Effector memory CD8-positive, alpha-beta T cell (primary cell): ENCODE measurements around the gene GGTLC3.
"Not testable (repeated sequence)": the region's sequence is repeated elsewhere in the genome, so short reads cannot be mapped to it uniquely, and the experiment has no call there.

Source experiments
- ATAC-seq: fragments of 150-1000 bp; cut with Tn5 transposase; replicated peaks from 2 replicates; pipeline ENCODE4 v1.10.0; 2021; ENCODE audit warnings: mild to moderate bottlenecking, moderate library complexity
- DNase-seq, 3 experiments: peaks; one replicate each; pipeline ENCODE4 v3.0.0; 2021
- H3K27ac Mint-ChIP-seq, 2 donors: one replicate each; pipeline ENCODE4 v1.8.0; 2022; ENCODE audit warnings: mild to moderate bottlenecking in 2 of 2, mixed read lengths in 2 of 2, moderate library complexity in 2 of 2
- H3K27me3 Mint-ChIP-seq, 2 donors: one replicate each; pipeline ENCODE4 v1.8.0; 2022; ENCODE audit warnings: mixed read lengths in 2 of 2
- H3K36me3 Mint-ChIP-seq: one replicate; pipeline ENCODE4 v1.8.0; 2022; ENCODE audit warnings: mild to moderate bottlenecking, moderate library complexity, mixed read lengths; ENCODE audit not compliant: insufficient read depth
- H3K4me1 Mint-ChIP-seq, 2 donors: one replicate each; pipeline ENCODE4 v1.8.0; 2022; ENCODE audit warnings: low read depth in 2 of 2, mixed read lengths in 2 of 2
- H3K4me3 Mint-ChIP-seq, 2 donors: one replicate each; pipeline ENCODE4 v1.8.0; 2022; ENCODE audit warnings: mild to moderate bottlenecking in 2 of 2, mixed read lengths in 2 of 2, moderate library complexity in 2 of 2
- H3K9me3 Mint-ChIP-seq, 2 donors: one replicate each; pipeline ENCODE4 v1.8.0; 2022; ENCODE audit warnings: mixed read lengths in 2 of 2
- total RNA-seq, 9 experiments: gene quantifications; one replicate each; lab custom pipeline; 2026; lab: John Stamatoyannopoulos, UW

The GGTLC3 gene
- 0 reads per million in 9 experiments for total RNA-seq

DNA sequence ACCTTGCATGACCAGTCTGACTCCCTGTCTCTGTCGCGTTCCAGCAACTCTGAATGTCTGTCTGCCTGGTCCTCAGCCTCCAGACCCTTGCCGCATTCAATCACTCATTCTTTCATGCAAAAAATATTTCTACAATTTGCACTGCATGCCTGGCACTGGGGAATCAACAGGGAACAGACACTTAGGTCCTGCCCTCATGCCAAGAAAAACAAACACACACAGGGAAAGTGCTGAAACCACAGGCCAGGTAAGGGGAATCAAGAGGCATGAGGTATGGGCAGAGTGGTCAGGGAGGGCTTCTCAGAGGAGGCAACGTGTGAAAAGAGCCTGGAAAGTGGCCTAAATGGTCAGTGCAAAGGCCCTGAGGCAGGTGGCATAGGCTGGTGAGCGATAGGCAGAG lies at the start of gene GGTLC3:
GGTLC3 (minus strand) TSS at position 101 of the 400 bp plus-strand sequence. CDS start 264 bp downstream, outside the sequence.
- H3K27ac Mint-ChIP-seq, ATAC-seq, H3K36me3 Mint-ChIP-seq, DNase-seq, H3K4me1 Mint-ChIP-seq, H3K9me3 Mint-ChIP-seq, H3K4me3 Mint-ChIP-seq, H3K27me3 Mint-ChIP-seq: not testable (repeated sequence)

DNA sequence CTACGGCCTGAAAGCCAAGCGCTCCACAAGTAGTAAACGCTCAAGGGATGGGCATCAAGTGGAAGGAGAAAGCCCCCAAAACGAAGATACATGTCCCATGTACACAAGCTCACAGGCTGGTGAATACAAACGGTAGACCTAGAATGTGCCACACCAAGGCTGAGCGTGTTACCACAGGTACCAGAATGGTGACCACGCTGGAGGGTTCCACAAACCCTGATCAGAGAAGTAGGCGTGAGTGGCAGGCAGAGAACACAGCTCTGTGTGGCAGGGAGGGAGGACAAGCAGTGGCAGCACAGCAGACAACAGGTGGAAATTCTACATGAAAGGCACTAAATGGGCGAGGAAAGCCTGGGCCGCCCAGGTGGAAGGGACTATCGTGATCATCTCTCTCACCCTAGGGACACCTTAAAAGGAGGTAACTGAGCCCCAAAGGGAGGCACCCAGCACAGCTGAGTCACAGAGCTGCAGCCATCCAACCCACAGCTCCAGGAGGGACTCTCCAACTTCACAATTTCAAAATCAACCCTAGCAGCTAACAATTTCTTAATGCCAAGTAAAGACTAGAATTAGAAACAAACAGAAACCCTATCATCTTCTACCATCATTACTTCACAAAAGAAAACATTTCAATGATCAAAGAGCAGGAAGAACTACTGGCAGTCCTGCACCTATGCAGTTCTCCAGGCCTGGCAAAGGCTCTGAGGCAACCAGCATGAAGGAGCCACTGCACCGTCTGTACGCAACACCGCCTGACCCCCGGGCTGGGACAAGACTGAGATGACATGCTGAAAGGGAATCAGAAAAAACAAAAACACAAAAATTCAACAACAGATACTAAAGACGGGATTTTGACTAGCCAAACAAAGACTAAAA lies 42.4 kb upstream of the GGTLC3 start:
- not testable (repeated sequence) for H3K27ac Mint-ChIP-seq, ATAC-seq, H3K9me3 Mint-ChIP-seq, H3K36me3 Mint-ChIP-seq, DNase-seq, H3K27me3 Mint-ChIP-seq, H3K4me1 Mint-ChIP-seq, H3K4me3 Mint-ChIP-seq

DNA sequence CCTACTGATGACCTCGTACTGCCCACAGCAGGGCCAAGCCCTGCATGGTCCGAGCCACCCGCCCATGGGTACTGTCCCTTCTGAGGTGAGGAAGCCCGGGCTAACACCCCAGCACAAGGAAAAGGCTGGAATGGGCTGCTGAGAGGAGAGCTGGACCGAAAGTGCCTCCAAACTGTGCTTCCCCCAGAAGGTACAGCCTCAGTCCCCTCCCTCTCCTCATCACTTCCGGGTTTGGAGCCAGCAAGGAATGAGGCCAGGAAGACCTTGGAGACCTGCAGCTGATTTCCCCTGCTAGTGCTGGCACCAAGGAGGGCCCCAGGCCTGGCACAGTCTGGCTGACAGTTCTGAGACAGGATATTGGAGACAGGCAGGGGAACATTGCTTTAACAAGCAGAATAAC lies 41.0 kb upstream of the GGTLC3 start:
- not testable (repeated sequence) for H3K9me3 Mint-ChIP-seq, H3K36me3 Mint-ChIP-seq, H3K4me1 Mint-ChIP-seq, DNase-seq, H3K27ac Mint-ChIP-seq, ATAC-seq, H3K4me3 Mint-ChIP-seq, H3K27me3 Mint-ChIP-seq

DNA sequence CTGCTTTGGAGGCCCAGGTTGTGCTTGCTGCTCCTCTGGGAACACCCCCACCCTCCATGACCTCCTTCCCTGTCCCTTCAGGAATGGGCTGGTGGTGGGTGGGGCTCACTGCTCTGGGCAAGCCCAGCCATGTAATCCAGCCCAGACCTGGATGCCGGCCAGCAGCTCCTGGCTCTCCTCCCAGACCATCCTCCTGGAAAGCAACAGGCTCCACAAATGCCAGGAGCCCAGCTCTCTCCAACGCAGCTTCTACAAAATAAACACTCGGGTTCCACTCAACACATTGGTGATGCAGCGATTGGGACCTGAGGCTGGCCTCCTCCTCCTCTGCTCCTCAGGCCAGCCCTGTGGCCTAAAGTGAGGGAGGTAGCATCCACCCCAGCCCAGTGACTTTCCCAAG lies 40.6 kb upstream of the GGTLC3 start:
- not testable (repeated sequence) for H3K4me1 Mint-ChIP-seq, H3K27me3 Mint-ChIP-seq, H3K4me3 Mint-ChIP-seq, H3K36me3 Mint-ChIP-seq, H3K27ac Mint-ChIP-seq, DNase-seq, H3K9me3 Mint-ChIP-seq, ATAC-seq

DNA sequence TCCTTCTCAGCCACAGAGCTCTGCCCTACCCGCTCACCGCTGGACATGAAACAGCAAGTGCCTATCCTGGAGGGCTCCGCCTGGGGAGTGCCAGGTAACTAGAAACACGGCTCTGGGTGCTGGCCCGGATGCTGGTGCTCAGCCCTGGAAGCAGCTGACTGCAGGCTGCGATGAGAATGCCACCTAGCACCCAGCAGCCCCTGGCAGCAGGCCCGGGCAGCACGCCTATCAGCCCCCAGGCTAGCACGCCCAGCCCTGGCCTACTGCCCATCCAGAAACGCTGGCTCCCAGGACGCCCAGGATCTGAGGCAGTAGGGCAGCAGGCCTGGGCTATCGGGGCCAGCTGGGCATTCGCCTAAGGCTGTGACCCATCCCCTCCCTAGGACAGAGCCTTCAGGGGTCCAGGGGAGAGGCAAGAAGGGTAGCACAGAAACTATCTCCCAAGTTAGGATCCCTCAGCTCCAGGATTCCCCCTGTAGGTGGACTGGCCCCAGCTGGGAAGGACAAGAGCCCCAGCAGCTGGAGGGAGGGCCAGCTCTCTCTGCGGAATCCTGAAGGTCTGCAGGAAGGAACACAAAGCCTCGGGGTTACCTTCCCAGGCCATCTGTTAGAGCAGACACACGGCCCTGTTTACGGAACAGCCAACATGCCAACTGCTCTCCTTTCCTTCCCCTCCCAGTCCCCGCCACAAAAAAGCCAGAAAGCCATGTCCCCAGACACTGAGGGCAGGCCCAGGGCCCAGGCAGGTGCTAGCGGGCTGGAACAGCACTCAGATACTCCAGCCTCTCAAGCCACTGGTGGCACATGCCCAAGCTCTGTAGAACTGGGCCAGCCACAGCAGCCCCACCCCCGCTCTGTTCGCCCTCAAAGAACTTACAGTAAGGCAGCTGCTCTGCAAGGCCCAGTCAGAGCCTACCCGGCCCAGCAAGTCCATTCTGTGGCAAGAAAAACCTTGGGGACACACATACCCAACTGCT lies 36.6 kb upstream of the GGTLC3 start:
- not testable (repeated sequence) for H3K4me3 Mint-ChIP-seq, ATAC-seq, DNase-seq, H3K27ac Mint-ChIP-seq, H3K4me1 Mint-ChIP-seq, H3K9me3 Mint-ChIP-seq, H3K36me3 Mint-ChIP-seq, H3K27me3 Mint-ChIP-seq

DNA sequence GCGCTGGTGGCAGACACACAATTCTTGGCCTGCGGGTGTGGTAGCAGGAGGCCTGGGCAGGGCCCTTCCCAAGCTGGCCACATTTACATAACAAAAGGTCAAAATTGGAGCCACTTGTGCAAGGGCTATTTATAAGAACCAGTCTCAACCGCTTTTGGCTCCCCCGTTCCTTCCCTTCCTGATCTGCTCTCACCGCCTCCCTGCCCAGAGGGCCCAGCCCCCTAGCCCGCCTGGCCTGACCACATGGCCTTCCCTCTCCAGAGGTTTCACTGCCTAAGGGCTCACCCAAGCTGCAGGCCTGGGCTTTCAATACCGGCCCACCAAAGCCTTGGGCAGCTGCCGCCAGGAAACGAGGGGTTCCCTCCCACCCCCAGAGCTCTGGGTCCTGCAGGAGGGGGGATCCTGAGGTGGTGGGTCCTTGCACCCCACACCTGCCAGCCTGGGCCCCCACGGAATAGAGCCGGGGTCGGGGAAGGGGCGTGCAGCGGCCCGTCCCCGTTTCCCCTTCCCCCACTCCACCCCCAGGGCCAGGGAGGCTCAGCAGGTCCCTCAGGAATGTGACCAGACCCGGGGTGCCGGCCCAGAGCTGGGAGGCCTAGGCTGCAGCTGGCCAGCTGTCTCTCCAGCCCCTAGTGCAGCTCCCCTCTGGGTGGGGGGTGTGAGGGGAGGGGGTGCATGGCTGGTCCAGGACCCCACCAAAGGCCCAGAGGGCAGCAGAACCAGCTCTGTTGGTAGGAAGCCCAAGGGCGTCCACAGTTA lies 35.1 kb upstream of the GGTLC3 start:
- not testable (repeated sequence) for H3K4me3 Mint-ChIP-seq, ATAC-seq, H3K27me3 Mint-ChIP-seq, H3K4me1 Mint-ChIP-seq, H3K36me3 Mint-ChIP-seq, DNase-seq, H3K9me3 Mint-ChIP-seq, H3K27ac Mint-ChIP-seq

DNA sequence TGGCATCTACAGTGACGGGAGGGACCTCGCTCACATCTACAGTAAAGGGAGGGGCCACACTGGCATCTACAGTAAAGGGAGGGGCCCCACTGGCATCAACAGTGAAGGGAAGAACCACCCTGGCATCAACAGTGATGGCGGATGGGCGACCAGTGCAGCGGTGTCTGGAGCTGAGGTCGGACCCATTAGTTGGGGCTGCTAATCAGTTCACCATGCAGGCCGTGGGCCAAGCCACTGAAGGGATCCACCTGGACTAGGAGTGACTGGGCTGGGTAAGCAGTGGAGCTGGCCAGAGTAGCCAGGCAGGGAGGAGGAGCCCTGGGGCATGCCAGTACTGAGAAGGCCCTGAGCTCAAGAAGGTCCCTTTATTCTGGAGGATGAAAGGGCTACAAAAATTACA lies 33.1 kb upstream of the GGTLC3 start:
- H3K4me1 Mint-ChIP-seq, ATAC-seq, H3K4me3 Mint-ChIP-seq, H3K27ac Mint-ChIP-seq, H3K36me3 Mint-ChIP-seq, DNase-seq, H3K9me3 Mint-ChIP-seq, H3K27me3 Mint-ChIP-seq: not testable (repeated sequence)

DNA sequence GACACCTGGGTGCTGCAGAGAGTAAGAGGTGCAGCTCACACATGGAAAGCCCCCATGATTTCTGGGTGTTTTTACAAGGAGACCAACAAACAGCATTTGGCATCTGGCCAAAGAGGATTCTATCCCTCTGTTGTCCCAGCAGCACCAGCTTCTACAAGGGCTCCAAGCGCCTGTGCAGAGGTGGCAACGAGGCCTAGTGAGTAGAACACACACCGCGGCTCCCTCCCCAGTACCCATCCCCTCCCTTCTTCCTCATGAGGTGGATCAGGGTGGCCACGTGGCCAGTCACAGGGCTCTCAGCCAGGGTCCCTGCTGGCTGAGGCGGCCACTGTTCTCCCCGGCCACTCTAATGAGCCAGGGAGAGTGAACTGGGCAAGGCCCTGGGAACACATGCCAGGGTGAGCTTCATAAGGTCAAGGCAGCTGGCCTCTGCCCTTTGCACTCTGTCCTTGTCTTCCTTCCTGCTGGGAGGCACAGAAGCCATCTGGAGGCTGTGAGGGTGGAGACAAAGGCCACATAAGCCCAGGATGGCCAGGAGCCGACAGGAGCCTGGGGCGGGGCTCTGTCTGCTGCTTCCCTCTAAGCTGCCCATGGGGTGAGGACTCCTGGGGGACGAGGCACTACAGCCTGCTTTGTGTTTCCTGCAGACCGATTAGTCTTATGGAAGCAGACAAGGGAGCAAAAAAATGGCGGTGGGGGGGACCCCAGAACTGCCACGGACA lies 31.7 kb upstream of the GGTLC3 start:
- H3K9me3 Mint-ChIP-seq, H3K27ac Mint-ChIP-seq, H3K4me1 Mint-ChIP-seq, DNase-seq, H3K36me3 Mint-ChIP-seq, H3K4me3 Mint-ChIP-seq, ATAC-seq, H3K27me3 Mint-ChIP-seq: not testable (repeated sequence)

DNA sequence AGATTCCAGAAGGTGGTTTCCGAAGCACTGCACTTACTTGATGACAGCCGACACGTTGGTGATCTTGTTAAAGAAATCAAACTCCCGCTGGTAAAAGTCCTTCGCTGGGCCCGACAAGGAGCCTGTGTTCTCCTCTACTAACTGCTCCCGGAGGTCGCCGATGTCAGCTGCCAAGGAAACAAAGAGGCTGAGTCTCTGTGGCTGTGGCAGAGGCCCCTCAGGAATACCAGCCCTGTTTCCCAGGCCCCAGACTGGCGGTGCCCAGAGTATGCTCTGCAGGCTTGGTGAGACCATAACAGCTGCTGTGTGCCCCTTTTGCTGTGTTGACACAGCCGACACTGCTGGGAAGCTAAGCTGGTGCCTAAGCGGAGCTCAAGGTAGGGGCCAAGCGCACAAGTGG lies 26.7 kb upstream of the GGTLC3 start:
- not testable (repeated sequence) for DNase-seq, H3K4me1 Mint-ChIP-seq, H3K9me3 Mint-ChIP-seq, H3K27me3 Mint-ChIP-seq, ATAC-seq, H3K4me3 Mint-ChIP-seq, H3K27ac Mint-ChIP-seq, H3K36me3 Mint-ChIP-seq

DNA sequence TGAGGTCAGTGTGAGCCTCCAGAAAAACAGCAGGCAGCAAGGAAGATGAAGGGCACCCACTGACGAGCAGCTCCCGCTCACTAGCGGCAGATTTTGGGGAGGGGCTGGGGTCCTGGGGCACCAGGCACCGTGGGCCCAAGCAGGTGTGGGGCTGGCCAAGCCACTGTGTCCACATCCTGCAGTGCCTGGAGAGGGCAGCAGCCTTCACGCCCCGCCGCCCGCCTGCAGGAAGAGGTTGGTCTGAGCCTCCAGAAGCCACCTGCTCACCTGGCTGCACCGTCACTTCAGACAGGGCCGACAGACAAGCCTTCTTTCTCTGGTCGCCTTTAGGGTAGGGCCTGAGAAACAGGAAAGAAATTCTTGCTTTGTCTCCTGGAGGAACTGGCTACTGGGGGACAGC lies 25.4 kb upstream of the GGTLC3 start:
- H3K36me3 Mint-ChIP-seq, H3K27me3 Mint-ChIP-seq, H3K27ac Mint-ChIP-seq, H3K9me3 Mint-ChIP-seq, DNase-seq, H3K4me1 Mint-ChIP-seq, ATAC-seq, H3K4me3 Mint-ChIP-seq: not testable (repeated sequence)

DNA sequence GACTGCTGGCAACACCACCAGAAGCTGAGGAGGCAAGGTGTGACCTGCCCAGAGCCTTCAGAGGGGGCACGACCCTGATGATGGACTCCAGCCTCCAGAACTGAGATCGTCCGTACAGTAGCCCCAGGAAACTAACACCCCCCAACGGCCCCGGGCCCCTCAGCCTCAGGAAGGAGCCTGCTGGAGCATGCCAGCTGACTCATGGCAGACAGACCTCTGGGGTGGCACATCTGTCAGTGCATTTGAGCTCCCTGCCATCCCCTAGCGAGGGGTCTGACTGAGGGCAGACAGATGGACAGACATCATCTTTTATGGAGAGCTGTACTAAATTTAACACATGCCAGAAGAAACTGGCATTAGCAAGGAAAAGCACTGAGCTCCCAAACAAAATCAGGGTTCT lies 22.0 kb upstream of the GGTLC3 start:
- ATAC-seq, H3K4me3 Mint-ChIP-seq, DNase-seq, H3K9me3 Mint-ChIP-seq, H3K27ac Mint-ChIP-seq, H3K36me3 Mint-ChIP-seq, H3K4me1 Mint-ChIP-seq, H3K27me3 Mint-ChIP-seq: not testable (repeated sequence)

DNA sequence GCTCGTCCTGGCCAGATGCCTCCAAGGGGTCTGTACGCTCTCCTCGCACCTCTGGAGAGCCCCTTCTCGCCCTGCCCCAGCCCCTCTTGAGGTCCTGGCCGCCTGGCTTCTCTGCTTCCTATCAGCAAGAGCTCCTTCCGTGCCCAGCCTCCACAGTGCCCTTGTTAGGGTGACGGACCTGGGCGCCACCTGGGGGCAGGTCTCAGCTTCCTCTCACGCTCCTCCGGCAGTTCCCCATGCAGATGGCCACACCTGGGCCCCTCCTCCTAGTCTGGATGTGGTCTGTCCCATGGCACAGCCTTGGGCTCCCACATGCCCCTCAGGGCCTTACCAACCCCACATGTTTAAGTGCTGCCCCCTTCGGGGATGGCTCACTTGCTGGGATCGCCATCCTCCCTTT lies 16.4 kb upstream of the GGTLC3 start:
- H3K4me3 Mint-ChIP-seq, H3K36me3 Mint-ChIP-seq, H3K27me3 Mint-ChIP-seq, H3K27ac Mint-ChIP-seq, H3K4me1 Mint-ChIP-seq, DNase-seq, ATAC-seq, H3K9me3 Mint-ChIP-seq: not testable (repeated sequence)

DNA sequence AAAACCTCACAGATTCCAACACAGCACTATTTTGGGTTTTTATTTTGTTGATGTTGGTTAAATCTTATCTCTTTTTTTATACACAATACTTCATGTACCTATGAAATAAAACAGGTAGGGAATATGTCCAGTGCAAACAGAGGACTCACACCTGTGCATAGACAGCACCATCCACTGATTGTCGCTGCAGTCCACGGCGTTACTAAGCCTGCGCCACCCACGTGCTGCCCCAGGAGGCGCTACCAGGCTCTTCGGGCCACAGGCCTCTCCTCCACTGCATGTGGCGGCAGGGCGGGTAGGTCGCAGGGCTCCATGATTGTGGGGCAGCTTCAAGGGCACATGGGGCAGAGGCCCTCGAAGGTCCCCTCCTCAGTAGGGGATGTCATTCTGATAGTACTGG lies 15.7 kb upstream of the GGTLC3 start:
- not testable (repeated sequence) for H3K27ac Mint-ChIP-seq, ATAC-seq, H3K27me3 Mint-ChIP-seq

More for the DNA sequence above, 15.7 kb upstream of the GGTLC3 start:
- H3K4me3 Mint-ChIP-seq, H3K9me3 Mint-ChIP-seq, DNase-seq, H3K4me1 Mint-ChIP-seq, H3K36me3 Mint-ChIP-seq: not testable (repeated sequence)
